PFSK-1 (cell line): Measurements from ENCODE around the gene RAB6A.

Source experiments
- POLR2AphosphoS5 ChIP-seq: IDR thresholded peaks from 2 replicates; pipeline ENCODE4 v1.6.1; 2012; ENCODE audit warnings: low read depth, mild to moderate bottlenecking, control low read depth, low read length, moderate library complexity
- SIN3A ChIP-seq: IDR thresholded peaks from 2 replicates; pipeline ENCODE4 v1.6.1; 2012; ENCODE audit warnings: mild to moderate bottlenecking, low read length, moderate library complexity, borderline replicate concordance; ENCODE audit not compliant: insufficient read depth
- TAF1 ChIP-seq: IDR thresholded peaks from 2 replicates; pipeline ENCODE4 v1.6.1; 2012; ENCODE audit warnings: low read length, control low read depth, borderline replicate concordance; ENCODE audit not compliant: insufficient read depth
- TF ChIP-seq, protein P1 (sequence below), 2 experiments: IDR thresholded peaks; 2 replicates each; pipeline versions ENCODE4 v1.6.1 to v1.8.0; 2011 to 2012; ENCODE audit warnings: low read depth in 2 of 2, low read length in 2 of 2, control low read depth in 1 of 2, inconsistent platforms in 1 of 2, mild to moderate bottlenecking in 1 of 2, moderate library complexity in 1 of 2; ENCODE audit not compliant: insufficient read depth in 1 of 2

DNA sequence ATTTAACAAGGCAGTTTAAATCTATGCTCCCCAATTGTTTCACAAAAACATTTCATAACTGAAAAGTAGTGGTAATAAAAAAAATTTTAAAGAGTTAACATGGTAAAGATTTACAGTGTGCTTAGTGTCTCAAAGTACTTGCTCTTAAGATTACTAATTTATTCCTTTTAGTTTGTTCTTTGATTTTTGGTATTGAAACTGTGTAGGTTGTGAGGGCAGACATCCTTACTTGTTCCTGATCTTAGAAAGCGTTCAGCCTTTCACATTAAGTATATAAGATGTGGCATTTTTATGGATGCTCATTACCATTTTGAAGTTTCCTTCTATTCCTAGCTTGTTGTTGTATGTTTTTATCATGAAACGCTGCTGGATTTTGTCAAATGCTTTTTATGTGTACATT, 32.9 kb downstream of the RAB6A start:
- TF ChIP-seq POLR2AphosphoS5 (no peak), TAF1 (no peak), SIN3A (no peak)
- TF ChIP-seq, protein P1, sequence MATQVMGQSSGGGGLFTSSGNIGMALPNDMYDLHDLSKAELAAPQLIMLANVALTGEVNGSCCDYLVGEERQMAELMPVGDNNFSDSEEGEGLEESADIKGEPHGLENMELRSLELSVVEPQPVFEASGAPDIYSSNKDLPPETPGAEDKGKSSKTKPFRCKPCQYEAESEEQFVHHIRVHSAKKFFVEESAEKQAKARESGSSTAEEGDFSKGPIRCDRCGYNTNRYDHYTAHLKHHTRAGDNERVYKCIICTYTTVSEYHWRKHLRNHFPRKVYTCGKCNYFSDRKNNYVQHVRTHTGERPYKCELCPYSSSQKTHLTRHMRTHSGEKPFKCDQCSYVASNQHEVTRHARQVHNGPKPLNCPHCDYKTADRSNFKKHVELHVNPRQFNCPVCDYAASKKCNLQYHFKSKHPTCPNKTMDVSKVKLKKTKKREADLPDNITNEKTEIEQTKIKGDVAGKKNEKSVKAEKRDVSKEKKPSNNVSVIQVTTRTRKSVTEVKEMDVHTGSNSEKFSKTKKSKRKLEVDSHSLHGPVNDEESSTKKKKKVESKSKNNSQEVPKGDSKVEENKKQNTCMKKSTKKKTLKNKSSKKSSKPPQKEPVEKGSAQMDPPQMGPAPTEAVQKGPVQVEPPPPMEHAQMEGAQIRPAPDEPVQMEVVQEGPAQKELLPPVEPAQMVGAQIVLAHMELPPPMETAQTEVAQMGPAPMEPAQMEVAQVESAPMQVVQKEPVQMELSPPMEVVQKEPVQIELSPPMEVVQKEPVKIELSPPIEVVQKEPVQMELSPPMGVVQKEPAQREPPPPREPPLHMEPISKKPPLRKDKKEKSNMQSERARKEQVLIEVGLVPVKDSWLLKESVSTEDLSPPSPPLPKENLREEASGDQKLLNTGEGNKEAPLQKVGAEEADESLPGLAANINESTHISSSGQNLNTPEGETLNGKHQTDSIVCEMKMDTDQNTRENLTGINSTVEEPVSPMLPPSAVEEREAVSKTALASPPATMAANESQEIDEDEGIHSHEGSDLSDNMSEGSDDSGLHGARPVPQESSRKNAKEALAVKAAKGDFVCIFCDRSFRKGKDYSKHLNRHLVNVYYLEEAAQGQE (IDR thresholded peaks at IDR 0.05; ENCODE audit: insufficient read depth in 1 of 2, low read depth in 2 of 2, low read length in 2 of 2) = no peak
